Activated CD4-positive, CD25-positive, alpha-beta regulatory T cell treated with anti-CD3 and anti-CD28 coated beads, Interleukin-2, amount 50 U/mL, for 16 hours (primary cell): ENCODE data around the gene GPR12.

Experiments
- DNase-seq: peaks from one replicate; pipeline ENCODE4 v3.0.0-alpha.2; 2020; ENCODE audit warnings: low read depth, low spot score

GPR12 gene, protein sequence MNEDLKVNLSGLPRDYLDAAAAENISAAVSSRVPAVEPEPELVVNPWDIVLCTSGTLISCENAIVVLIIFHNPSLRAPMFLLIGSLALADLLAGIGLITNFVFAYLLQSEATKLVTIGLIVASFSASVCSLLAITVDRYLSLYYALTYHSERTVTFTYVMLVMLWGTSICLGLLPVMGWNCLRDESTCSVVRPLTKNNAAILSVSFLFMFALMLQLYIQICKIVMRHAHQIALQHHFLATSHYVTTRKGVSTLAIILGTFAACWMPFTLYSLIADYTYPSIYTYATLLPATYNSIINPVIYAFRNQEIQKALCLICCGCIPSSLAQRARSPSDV

GRCh38 chr13:26759907-26760831, at the start of gene GPR12:
TSS of gene GPR12 (minus strand) at chr13:26760786. CDS start at chr13:26759827, 959 bp downstream.
- no peak for DNase-seq

DNA sequence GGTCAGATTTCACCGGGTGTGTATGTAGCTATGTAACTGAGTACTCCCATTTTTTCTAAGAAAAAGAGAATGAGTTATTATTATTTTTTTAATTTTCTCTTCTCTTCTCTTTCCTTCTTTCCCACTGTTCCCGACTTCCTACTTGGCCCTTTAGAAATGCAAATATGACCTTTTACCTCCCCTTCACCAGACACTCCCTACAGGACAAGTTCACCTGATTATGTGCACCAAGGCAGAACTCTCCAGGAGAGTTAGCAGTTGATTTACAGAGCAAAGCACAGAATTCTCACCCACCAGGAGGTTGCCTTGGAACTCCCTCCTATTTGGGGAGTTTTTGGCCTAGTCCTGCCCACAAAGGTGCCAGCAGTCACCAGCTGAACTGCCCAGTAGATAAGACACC, 49.5 kb upstream of the GPR12 start:
- no peak for DNase-seq

- DNase-seq: no peak
These were observed 46.3 kb upstream of the GPR12 start for GRCh38 chr13:26806891-26807290.

DNA sequence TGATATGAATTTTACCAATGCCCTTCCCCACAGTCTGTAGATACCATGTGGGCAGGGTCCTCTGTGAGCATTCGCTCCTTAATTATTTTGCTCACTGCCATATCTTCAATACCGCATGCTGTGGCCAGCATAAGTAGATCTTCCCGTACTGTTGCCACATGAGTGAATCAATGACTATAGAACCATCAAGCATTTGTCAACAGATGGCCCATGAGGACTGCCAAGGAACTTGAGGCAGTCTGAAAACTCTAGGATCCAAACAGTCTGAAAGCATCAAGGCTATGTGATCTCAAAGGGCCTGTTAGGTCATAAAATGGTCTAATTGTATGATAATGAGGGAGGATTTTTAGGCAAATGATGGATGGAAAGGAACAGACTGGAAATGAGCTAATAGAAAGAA, 27.4 kb upstream of the GPR12 start:
- DNase-seq: no peak

DNA sequence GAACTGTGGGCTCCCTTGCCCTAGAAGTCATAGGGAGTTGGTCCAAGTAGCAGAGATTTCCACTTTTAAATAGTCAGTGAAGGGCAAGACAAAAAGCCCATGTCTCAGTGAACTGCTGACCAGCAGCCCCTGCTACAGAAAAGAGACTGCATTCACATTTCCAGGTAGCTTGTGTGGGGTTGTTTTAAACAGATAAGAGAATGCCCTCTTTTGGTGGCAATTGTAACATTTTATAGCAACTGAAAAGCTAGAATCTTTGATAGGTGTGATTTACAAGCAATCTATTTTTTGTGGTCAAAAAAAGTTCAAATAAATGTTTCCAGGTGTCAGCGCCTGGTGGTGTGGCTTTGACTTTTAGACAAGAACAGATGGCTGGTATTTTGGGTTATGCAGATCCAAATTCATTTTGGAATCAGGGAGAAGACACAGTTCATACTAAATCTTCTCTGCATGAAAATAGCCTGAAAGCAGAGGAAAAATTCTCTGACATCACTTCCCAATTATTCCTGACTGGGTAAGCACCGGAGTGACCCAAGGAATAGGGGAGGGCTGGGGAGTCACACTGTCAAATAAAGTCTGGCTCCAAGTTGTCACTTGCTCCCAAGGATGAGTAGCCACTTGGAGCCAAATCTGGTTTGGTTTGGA, 26.2 kb upstream of the GPR12 start:
- DNase-seq: no peak

- no peak for DNase-seq
These were observed 25.4 kb upstream of the GPR12 start for GRCh38 chr13:26785838-26786630.

GRCh38 chr13:26784704-26785639, 24.4 kb upstream of the GPR12 start:
- no peak for DNase-seq

DNA sequence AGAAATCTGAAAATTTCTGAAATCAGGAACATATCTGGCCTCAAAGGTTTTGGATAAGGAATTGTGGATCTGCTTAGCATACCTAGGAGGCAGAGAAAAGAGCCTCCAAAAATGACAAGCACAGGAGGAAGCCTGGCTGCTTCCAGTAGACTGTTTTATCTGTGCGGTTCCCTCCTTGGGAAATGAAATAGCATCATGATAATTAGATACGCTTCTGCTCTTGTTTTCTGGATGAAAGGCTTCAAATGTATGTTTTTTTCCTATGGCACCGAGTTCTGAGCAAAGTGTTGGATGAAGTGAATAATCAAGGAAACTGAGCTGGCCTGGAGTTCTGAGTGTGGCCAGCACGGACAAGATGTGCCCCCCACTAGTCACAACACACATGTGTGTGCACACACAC, 19.8 kb upstream of the GPR12 start:
- no peak for DNase-seq

DNA sequence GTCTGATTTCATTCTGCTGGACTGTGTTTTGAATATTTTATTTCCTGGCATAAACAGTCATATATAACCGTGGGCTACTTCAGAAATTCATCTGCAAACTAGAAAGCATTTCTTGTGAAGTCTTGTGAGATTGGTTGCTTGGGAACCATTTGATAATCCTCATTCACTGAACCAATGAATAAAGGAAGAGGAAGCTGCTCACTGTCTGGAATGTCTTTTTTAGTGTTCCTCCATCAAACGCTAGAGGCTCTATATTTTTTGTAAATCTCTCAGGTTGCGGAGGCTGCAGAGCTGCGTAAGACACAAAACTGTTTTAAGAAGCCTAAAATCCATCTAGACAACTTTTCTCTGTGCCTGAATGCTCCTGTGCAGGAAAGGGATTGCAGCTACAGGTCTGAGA, 18.7 kb upstream of the GPR12 start:
- no peak for DNase-seq

GRCh38 chr13:26772531-26772930, 11.9 kb upstream of the GPR12 start:
- no peak for DNase-seq

- no peak for DNase-seq
These were observed 11.2 kb upstream of the GPR12 start for GRCh38 chr13:26771796-26772195.

DNA sequence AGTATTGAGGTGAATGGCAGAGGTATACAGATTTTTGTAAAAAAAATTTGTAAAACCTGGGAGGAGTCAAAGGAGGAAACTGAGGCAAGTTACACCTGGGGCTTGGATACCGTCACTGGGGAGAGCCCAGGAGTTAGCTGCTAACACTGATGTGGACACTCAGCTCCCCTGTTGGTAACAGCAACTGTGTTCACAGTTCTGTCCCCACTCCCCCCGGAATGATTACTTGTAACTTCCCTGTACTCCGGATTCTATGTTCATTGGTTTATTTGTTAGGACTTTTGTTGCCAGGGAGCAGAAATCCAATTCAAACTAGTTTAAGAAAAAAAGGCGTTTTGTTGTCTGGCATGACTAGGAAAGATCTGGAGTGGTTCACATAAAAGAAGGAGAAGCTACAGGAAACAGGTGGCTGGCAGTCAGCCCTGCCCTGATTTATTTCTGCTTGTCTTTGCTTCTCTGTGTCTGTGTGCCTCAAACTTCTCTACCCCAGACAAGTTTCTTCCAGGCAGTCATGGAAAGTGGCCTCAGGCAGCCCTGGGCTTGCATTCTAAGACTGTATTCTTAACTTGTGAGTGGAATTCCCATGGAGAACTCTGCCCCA, 2.3 kb upstream of the GPR12 start:
- no peak for DNase-seq

- DNase-seq: no peak
These were observed 421 bp upstream of the GPR12 start for GRCh38 chr13:26760832-26761582.

DNA sequence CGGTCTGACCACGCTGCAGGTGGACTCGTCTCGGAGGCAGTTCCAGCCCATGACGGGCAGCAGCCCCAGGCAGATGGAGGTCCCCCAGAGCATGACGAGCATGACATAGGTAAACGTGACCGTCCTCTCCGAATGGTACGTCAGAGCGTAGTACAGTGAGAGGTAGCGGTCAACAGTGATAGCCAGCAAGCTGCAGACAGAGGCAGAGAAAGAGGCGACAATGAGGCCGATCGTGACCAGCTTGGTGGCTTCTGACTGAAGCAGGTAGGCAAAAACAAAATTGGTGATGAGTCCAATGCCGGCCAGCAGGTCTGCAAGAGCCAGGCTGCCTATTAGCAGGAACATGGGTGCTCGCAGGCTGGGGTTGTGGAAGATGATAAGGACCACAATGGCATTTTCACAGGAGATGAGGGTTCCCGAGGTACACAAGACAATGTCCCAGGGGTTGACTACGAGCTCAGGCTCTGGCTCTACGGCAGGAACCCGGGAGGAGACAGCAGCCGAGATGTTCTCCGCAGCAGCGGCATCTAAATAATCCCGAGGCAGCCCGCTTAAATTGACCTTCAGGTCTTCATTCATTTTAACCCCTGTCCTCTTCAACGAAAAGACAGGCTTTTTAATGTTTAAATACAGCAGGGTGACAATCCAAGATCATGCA, 1.2 kb downstream of the GPR12 start:
- no peak for DNase-seq

- DNase-seq: no peak
These were observed 2.0 kb downstream of the GPR12 start for GRCh38 chr13:26758496-26759157.

DNA sequence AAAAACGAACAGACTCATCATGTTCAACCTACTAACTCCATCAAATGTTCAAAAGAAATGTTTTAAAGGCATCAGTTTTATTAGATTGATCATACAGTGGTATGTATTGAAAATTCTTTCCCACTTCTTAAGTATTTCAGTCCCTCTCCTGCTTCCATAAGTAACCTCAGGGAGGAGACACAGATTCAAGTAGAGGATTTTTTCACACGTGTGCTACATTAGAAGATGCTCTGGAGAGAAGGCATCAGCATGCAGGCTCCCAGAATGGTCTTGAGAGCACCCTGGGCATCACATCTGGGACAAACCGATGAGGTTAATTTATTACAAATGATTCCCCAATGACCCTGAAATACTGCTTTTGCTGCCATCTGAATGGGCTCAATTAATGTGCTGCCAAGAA, 3.6 kb downstream of the GPR12 start:
- DNase-seq: no peak

- DNase-seq: no peak
These were observed 7.9 kb downstream of the GPR12 start for GRCh38 chr13:26752671-26753070.

DNA sequence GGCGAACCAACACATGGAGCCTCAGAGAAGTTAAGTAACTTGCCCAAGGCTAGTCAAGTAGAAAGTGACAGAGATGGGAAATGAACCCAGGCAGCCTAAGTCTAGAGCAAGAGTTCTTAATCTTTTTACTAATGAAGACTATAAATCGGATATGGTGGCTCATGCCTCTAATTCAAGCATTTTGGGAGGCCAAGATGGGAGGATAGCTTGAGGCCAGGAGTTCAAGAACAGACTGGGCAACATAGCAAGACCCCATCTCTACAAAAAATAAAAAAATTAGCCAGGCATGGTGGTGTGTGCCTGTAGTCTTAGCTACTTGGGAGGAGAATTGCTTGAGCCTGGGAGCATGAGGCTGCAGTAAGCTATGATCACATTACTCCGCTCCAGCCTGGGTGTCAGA, 10.7 kb downstream of the GPR12 start:
- DNase-seq: no peak
